Activated naive CD4-positive, alpha-beta T cell treated with anti-CD3 and anti-CD28 coated beads, Interleukin-2, amount 50 U/mL, for 24 hours (primary cell): Measurements from ENCODE around the gene PRKD2.
A peak's percentile ranks its signal among the peaks of the same experiment; 100 is the strongest.

Experiments
- H3K27ac Mint-ChIP-seq: one replicate; pipeline ENCODE4 v1.8.0; 2021; ENCODE audit warnings: mild to moderate bottlenecking, mixed read lengths
- H3K27me3 Mint-ChIP-seq: one replicate; pipeline ENCODE4 v1.8.0; 2021; ENCODE audit warnings: mixed read lengths
- H3K36me3 Mint-ChIP-seq: one replicate; pipeline ENCODE4 v1.8.0; 2021; ENCODE audit warnings: mixed read lengths
- H3K4me1 Mint-ChIP-seq: one replicate; pipeline ENCODE4 v1.8.0; 2021; ENCODE audit warnings: mixed read lengths
- H3K4me3 Mint-ChIP-seq: one replicate; pipeline ENCODE4 v1.8.0; 2021; ENCODE audit warnings: mild to moderate bottlenecking, mixed read lengths
- H3K9me3 Mint-ChIP-seq: one replicate; pipeline ENCODE4 v1.8.0; 2021; ENCODE audit warnings: mixed read lengths

Gene PRKD2

GRCh38 chr19:46626446-46626845, 90.5 kb downstream of the PRKD2 start:
- Mint-ChIP-seq H3K4me1 (peaks cover 37% of the 10 kb centered on the region), H3K4me3 (no peak overlapping the region), H3K9me3 (no peaks in the 10 kb centered on the region), H3K36me3 (no peaks in the 10 kb centered on the region), H3K27me3 (no peaks in the 10 kb centered on the region), H3K27ac (no peak overlapping the region)

- Mint-ChIP-seq H3K36me3 (no peaks in the 10 kb centered on the region), H3K9me3 (no peaks in the 10 kb centered on the region), H3K27me3 (no peaks in the 10 kb centered on the region), H3K4me3 (no peak overlapping the region), H3K4me1 (peaks cover 43% of the 10 kb centered on the region), H3K27ac (no peak overlapping the region)
Observed at GRCh38 chr19:46625731-46626130, 91.2 kb downstream of the PRKD2 start.

- no peaks in the 10 kb centered on the region for H3K27me3 Mint-ChIP-seq
- peak within 1 kb of the TSS; percentile 93 for H3K27ac Mint-ChIP-seq
- no peaks in the 10 kb centered on the region for H3K9me3 Mint-ChIP-seq
- peaks cover 49% of the 10 kb centered on the region for H3K4me1 Mint-ChIP-seq
- H3K36me3 Mint-ChIP-seq, result no peaks in the 10 kb centered on the region
- H3K4me3 Mint-ChIP-seq, result peak within 1 kb of the TSS; percentile 66
Observed at GRCh38 chr19:46624958-46625661, 91.8 kb downstream of the PRKD2 start, which contains the start of gene PTGIR. Gene PTGIR, minus strand, starts transcription at chr19:46625089. Its CDS starts 864 bp downstream, at chr19:46624225.
